Fibroblast of lung (primary cell): Measurements from ENCODE around the gene JAK1.

ENCODE experiments used
- EZH2 ChIP-seq: IDR thresholded peaks from 2 replicates; pipeline ENCODE4 v1.5.1; 2012; ENCODE audit warnings: low read length, control low read depth, mild to moderate bottlenecking; ENCODE audit errors: missing control alignments
- TF ChIP-seq, protein P1 (sequence below), 2 donors: IDR thresholded peaks in 1 of 2; conservative IDR thresholded peaks in 1 of 2; 1 replicate in 1 of 2; 2 replicates in 1 of 2; pipeline ENCODE4 v1.5.1; 2011 to 2012; ENCODE audit warnings: low read length in 2 of 2, control low read depth in 1 of 2, inconsistent platforms in 1 of 2, low read depth in 1 of 2, mild to moderate bottlenecking in 1 of 2

DNA sequence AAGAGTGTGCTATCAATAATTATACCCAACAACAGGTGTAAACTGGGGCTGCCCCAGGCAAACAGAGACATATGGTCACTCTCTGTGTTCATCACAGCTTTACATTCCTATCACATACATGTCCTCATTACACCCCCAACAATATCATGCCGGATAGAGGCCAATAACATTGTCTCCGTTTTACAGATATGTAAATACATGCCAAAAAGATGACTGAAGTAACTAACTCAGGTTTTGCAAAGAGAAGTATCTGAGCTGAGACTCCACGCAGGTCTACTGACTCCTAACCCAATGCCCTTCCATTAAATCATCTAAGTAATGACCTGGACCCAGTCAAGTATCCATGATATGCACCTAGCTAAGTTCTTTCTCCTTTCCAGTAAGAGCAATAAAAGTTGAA, 55.0 kb downstream of the JAK1 start:
- no peak for TF ChIP-seq EZH2
- TF ChIP-seq, protein P1, sequence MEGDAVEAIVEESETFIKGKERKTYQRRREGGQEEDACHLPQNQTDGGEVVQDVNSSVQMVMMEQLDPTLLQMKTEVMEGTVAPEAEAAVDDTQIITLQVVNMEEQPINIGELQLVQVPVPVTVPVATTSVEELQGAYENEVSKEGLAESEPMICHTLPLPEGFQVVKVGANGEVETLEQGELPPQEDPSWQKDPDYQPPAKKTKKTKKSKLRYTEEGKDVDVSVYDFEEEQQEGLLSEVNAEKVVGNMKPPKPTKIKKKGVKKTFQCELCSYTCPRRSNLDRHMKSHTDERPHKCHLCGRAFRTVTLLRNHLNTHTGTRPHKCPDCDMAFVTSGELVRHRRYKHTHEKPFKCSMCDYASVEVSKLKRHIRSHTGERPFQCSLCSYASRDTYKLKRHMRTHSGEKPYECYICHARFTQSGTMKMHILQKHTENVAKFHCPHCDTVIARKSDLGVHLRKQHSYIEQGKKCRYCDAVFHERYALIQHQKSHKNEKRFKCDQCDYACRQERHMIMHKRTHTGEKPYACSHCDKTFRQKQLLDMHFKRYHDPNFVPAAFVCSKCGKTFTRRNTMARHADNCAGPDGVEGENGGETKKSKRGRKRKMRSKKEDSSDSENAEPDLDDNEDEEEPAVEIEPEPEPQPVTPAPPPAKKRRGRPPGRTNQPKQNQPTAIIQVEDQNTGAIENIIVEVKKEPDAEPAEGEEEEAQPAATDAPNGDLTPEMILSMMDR (conservative IDR thresholded peaks at IDR 0.05 in 1 of 2, IDR thresholded peaks at IDR 0.05 in 1 of 2; ENCODE audit: low read depth in 1 of 2, low read length in 2 of 2) = no peak
